ENCODE data around the gene NOX3.
A peak's percentile ranks its signal among the peaks of the same experiment; 100 is the strongest.

Gene NOX3

DNA sequence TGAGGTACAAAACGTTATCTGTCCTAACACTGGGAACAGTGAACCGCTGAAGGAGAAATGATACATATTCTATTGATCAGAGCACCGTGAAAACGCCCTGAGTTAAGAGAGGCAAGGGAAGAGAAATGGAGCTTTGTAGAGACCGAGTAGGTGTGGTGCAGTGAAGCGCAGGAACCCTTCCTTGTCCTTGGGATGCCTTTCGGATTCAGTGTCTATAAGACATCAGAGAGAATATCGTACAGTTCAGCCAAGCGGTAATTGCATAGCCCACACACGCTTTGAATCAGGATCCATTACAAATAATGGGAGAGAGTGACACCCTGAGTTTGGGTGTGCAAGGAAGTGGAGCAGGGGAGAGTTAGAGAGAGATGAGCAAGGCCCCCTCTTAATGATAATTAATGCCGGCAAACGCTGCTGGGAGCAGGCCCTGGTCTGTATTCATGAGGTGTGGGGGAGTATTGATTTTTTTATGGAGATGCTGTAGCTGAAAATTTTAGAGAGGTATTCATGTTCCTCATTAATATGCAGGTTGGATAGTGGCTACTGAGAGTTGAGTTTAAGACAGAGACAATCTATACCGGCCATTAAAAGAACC, 20.7 kb downstream of the NOX3 start:
- DNase-seq (ENCODE audit: low read depth) = no peak

DNA sequence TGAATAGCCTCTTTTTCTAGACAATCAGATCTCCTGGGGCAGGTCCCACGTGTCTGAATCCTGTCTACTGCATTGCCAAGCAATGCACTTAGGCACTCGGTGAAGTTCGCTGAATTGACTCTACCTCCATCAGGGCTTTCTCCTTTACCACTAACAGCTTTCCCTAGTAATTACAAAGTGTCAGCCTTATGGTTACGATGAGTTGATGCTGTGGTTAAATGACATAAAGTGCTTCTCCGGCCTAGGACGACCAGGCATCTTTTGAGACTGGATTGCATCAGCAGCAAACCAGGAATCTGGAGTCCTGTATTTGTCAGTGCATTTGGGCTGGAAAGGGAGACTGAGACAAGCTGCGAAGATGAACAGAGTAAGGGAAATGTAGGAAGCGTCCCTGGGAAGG, 21.5 kb downstream of the NOX3 start:
- no peak for DNase-seq (ENCODE audit: low read depth)

DNA sequence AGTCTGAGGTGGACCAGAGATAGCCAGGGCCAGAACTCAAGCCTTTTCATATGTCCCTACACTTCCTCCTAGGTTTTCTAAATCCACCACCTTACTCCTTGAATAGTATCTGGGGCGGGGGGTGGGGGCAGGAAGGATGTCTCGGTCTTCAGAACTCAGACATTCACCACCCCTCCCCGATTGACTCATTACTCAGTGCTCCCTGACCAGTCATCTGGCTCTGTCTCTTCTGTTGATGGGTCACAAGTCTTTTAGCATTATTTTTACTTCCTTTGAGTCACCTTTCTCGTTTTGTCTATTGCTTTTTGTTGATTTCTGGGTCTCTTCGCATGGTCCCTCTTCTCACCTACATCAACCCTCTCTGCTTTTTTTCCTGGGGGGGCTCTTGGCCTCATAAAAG, 23.3 kb downstream of the NOX3 start:
- peak; percentile 35 for DNase-seq (ENCODE audit: low read depth)

DNA sequence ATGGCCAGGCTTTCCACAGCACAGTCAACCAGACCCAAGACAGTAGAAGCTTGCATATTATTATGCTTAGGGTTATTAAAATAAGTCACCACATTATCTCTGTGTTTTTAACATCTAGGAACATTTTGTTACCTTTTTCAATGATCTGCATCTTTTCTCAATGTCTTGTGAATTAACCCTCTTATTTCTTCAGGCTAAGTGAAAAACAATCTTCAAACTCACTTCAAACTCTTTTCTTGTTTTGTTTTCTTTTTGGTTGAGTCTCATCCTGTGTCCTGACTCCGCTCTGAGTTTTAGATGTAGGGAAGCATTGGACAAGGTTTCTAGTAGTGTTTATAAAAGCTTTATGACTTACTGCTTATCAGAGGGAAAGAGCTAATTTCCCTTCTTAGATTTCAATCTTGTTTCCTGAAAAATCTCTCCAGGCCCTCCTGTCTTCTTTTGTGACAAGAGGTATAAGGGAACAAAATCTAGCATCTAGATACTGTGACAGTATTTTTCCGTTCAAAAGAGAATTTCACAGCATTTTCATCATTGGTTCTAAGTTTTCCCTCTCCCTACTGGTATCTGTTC, 26.2 kb downstream of the NOX3 start:
- DNase-seq (ENCODE audit: low read depth) = no peak

GRCh38 chr6:155426408-155426945, 29.2 kb downstream of the NOX3 start:
- no peak for DNase-seq (ENCODE audit: low read depth)

- DNase-seq (ENCODE audit: low read depth) = no peak
These were observed 31.5 kb downstream of the NOX3 start for GRCh38 chr6:155424181-155424580.

DNA sequence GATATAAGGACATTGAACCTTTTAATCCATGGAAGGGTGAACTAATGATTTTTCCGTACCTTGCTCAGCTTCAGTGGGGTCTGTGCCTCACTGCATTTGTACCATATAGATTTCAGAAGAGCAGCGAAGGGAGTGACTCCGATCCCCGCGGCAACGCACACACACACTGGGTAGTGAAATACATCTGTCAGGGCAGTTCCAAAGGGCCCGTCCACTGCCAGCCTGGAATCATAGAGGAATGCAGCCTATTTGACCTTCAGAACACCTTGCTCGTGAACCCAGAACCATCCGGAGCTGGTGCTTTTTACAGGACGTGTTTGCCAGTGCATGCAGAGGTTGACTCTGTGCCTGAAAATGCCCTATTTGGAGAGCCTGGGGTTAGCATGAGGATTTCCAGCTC, 33.0 kb downstream of the NOX3 start:
- DNase-seq (ENCODE audit: low read depth) = no peak

DNA sequence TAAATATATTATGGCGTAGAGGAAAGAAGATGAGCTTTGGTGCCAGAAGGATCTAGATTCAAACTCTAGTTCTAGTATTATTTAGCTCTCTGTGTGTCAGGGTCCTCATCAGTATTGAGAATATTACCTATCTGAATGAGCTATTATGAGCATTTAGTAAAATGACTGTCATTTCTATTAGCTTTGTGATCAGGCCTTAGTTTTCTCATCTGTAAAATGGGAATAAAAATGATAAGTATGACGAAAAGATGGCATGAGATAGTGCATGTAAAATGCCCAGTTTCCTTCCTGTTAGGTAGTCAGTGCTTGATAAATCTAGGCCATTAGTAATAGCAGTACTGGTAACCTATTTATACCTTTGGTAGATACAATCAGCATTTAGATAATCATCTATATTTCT, 35.1 kb downstream of the NOX3 start:
- no peak for DNase-seq (ENCODE audit: low read depth)

- DNase-seq (ENCODE audit: low read depth) = peak; percentile 51
These were observed 36.5 kb downstream of the NOX3 start for GRCh38 chr6:155419161-155419560.

- peak; percentile 73 for DNase-seq (ENCODE audit: low read depth)
These were observed 37.5 kb downstream of the NOX3 start for GRCh38 chr6:155418017-155418761.

DNA sequence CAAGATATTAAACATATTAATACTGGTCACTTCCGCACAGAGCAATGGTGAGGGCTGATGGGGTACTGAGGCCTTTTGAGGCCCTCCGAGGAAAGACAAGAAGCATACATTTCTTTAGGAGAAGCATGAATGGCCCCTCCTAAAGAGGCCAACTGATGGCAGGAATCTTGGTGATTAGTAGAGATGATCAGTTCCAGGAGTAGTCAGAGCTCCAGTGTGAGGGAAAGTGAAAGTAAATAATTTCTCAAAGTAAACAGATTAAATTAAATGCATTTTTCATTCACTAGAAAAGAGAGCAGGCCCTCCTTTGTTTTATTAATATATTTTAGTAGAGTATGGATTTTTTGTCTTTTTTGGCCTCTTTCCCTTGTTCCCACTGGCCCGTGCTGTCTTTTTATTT, 38.2 kb downstream of the NOX3 start:
- DNase-seq (ENCODE audit: low read depth) = no peak

DNA sequence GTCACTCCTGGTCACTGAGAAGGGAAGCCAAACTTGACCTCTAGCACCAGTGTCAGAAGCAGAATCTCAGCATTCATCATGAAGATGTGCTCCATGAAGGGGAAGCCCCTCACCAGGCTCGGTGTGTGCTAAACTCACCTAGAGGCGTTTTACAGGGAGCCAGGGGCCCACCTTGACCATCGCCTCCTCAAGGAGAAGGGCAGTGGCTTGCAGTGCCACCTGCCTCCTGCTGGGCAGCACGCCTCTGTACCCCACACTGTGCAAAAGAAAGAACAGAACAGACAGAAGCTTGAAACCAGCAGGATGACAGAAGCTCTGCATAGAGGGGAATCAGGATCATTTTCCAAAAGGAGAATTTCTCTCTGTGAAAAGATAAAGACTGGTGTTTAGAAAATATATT, 39.7 kb downstream of the NOX3 start:
- no peak for DNase-seq (ENCODE audit: low read depth)

DNA sequence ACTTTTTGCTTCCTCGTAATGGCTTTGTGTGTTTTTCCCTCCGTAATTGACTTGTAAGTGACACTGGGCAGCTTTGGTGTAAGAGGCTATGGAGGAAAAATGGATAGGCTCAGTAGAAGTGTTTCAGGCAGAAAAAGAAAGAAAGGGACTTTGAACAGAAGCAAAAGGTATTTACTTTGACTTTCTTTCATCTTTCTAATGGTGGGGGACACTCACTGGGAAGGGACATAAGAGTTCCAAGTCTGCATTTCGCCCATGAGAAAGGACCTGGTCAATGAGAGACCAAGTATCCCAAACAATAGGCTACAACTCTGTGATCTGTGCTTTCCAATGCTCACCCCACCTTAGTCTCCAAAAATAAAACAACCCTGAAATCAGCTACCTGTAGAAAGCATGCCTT, 41.6 kb downstream of the NOX3 start:
- no peak for DNase-seq (ENCODE audit: low read depth)

GRCh38 chr6:155412335-155412734, 43.3 kb downstream of the NOX3 start:
- DNase-seq (ENCODE audit: low read depth) = peak; percentile 43

DNA sequence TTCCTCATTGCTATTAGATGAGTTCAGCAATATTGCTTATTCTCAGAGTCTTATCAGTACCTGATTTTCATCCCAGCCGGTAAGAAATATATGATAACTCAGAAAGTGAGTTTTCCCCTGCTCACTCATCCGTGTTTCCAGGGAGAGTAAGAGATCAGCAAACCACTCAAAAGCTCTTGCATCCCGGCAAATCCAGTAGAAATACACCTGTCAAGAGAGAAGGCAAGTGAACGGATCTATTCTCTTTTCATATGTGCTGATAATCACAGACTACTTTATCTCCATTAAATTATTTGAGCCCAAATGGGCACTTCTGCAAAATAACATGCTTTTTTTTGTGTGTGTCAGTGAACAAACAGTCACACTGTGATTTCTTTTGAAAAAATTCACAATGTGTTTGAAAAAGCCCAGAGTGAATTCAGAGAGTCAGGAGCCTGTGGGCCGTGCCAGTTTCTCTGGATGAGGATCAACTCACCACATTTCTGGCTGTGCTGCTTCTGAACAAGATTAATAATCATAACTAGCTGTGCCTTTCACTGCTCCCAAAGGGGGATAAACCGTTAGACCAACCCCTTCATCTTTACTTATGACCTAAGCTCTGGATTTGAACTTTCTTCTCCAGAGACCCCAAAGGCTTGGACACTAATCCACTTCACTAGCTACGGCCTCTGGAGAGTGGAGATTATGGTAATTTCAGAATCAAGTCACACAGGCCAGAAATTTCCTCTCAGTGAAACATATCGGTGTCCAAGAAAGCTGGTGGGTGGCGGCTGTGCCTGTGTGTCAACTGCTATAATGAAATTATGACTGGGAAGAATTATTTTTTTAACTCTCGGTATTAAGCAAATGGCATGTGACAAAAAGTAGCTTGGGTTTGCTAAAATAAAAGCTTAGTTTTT, 44.2 kb downstream of the NOX3 start:
- no peak for DNase-seq (ENCODE audit: low read depth)

GRCh38 chr6:155409391-155409790, 46.2 kb downstream of the NOX3 start:
- DNase-seq (ENCODE audit: low read depth) = no peak

- no peak for DNase-seq (ENCODE audit: low read depth)
These were observed 46.7 kb downstream of the NOX3 start for GRCh38 chr6:155408981-155409380.

GRCh38 chr6:155408231-155408630, 47.4 kb downstream of the NOX3 start:
- no peak for DNase-seq (ENCODE audit: low read depth)

DNA sequence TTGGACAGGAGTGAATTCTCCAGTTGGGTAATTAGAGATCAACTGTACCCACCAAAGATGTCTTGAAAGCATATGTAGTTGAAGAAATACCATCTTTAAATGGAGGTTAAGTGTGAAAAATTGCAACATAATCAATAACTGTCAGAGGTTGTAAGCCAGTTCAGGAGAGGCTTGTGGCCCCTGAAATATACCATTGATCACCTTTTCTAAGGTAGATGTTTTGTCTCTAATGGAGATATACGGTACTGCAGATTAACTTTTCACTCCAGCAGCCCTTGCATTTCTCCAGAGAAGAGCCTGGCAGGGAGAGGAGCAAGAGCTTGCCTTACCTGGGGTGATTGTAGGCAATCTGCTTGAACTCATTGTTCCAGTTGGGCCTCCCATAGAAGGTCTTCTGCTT, 48.8 kb downstream of the NOX3 start:
- DNase-seq (ENCODE audit: low read depth) = no peak

- no peak for DNase-seq (ENCODE audit: low read depth)
These were observed 50.7 kb downstream of the NOX3 start for GRCh38 chr6:155404937-155405336.

GRCh38 chr6:155402656-155403304, 52.9 kb downstream of the NOX3 start:
- DNase-seq (ENCODE audit: low read depth) = no peak

- peak; percentile 52 for DNase-seq (ENCODE audit: low read depth)
These were observed 55.0 kb downstream of the NOX3 start for GRCh38 chr6:155400654-155400965.

Measured in EH (cell line).